HG02678 (cell line): Measurements from ENCODE around the gene ITK.
"Not testable (repeated sequence)": the region's sequence is repeated elsewhere in the genome, so short reads cannot be mapped to it uniquely, and the experiment has no call there.

Experiments
- ATAC-seq: cut with Tn5 transposase; IDR thresholded peaks from one replicate; pipeline ENCODE4 v1.9.1; 2021; ENCODE audit warnings: mild to moderate bottlenecking, moderate library complexity; ENCODE audit not compliant: unreplicated experiment

Gene ITK

GRCh38 chr5:157167214-157167621 is 13.4 kb upstream of the ITK start:
- no peak for ATAC-seq

DNA sequence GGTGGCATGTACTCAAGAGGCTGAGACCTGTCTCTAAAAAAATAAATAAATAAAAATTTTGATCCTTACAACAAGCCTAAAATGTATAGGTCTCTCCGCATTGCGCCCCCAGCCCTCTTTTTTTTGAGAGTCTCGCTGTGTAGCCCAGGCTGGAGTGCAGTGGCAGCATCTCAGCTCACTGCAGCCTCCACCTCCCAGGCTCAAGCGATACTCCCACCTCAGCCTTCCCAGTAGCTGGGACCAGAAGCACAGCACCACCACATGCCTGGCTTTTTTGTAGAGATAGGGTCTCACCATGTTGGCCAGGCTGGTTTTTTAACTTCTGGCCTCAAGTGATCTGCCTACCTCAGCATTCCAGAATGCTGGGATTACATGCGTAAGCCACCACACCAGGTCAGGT is 12.4 kb upstream of the ITK start:
- no peak for ATAC-seq

DNA sequence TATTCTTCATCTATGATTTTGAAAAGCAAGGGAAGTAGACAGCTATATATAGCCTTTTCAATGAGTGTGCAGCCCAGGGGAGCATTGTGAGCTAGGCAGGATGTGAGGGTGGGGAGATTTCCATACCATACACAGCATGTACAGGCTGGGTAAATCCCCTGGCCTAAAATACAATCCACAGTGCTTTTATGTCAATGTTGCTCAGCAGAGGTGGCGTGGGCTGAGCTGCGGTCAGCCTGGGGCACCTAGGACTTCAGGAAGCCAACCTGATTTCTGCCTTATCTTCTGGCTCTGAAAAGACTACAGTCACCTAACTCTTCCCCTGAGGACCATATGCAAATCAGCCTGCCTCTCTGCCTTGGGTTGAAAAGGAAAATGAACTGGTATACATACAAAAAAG is 8.2 kb upstream of the ITK start:
- peak; percentile 99 for ATAC-seq

- no peak for ATAC-seq
Measured at GRCh38 chr5:157175071-157175612, 5.5 kb upstream of the ITK start.

GRCh38 chr5:157177953-157178352 is 2.7 kb upstream of the ITK start:
- no peak for ATAC-seq

DNA sequence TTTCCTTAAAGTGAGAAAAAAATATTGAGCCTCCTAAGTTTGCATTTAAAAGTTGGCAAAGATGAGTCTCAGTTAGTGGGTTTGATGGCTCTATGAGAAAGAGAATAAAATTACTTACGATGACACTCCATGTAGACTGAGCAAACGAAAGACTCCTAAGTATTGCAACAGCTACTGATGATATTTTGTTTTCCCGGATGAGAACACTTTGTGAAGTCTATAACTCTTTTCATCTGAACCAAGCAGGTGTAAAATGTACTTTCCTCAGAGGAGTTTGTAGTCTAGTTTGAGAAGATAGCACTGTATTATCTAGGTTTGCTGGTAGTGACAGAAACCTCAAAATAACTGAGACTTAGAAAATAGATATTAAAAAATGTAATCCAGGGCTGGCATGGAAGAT is 1.7 kb upstream of the ITK start:
- ATAC-seq: no peak

GRCh38 chr5:157182143-157182757 is 1.6 kb downstream of the ITK start:
- ATAC-seq: no peak

DNA sequence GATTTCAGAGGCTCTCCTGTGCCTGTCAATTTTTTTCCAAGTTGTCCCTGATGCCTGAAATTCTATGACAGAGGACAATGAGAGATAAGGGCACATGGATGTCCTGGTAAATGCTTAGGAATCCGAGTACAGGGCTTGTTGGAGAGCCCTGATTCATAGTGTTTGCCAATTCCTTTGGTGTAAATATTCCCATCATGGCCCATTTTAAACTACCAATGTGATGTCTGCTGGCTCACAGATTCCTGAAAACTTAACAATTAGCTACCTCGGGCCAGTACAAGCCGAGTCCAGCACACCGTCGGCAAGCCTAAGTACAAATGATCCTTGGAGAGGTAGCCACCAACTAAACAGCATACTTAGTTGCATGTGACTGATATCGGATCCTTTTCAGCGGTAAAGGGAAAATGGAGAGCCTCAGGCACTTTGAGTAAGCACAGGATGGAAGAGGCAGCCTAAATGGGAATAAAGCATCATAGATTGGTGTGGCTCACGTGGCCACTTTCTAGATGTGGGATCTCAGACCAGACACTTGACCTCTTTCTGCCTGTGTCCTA is 3.6 kb downstream of the ITK start:
- no peak for ATAC-seq

DNA sequence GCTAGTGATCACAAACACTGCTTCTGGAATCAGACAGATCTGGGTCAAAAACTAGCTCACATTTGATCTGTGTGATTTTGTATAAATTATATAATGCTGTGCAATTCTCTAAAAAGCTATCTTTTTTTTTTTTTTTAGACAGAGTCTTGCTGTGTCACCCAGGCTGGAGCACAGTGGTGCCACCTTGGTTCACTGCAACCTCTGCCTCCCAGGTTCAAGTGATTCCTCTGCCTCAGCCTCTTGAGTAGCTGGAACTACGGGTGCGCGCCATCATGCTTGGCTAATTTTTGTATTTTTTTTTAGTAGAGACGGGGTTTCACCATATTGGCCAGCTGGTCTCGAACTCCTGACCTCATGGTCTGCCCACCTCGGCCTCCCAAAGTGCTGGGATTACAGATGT is 4.5 kb downstream of the ITK start:
- not testable (repeated sequence) for ATAC-seq

DNA sequence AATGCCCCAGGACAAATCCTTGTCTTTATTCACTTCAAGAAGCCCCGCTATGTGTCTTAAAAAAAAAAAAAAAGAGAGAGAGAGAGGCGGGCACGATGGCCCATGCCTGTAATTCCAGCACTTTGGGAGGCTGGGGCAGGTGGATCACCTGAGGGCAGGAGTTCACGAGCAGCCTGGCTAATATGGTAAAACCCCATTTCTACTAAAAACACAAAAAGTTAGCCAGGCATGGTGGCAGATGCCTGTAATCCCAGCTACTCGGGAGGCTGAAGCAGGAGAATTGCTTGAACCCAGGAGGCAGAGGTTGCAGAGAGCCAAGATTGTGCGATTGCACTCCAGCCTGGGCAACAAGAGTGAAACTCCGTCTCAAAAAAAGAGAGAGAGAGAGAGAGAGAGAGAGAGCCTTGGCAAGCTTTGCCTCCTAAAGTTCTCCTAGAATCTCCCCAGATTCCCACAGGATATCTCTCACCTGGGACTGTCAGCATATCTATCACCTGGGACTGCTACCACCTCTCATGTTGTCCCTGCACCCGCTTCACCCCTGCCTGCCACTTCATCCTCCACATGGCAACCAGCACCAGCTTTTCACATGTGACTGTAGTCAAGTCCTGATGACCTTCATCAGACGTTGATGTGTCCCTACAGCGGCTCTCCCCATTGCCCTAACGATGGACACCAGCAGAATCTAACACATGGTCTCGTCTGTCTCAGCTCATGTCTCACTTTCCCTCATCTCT is 5.8 kb downstream of the ITK start:
- no peak for ATAC-seq

DNA sequence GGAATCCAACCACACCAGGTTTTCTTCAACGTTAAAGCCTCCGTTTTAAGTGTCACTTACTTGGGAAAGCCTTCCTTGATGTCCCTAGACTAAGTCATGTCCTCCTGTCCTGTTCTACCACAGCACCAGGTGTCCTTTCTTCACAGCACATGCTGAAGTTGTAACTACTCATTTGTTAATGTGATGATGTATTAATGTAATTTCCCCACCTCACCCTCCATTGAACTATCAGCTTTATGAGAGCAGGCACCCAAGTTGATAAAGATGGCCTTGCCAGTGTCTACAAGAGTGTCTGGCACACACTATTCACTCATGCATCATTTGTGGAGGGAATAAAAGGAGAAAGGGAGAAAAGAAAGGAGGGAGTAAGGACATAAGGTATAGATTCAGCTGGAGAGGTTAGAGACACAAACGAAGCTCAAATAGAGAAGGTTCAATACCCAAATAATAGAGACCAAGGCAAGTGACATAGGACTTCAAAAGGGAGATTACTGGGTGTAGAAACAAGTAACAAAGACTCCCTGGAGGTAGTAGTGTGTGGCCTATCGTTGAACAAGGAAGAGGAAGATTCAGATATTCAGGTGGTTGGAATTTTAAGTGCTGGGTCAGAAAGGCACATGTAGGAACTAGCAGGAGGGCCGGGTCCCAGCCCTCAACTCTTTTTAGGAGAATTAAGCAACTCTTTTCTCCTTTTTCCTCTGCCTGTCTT is 6.6 kb downstream of the ITK start:
- no peak for ATAC-seq

DNA sequence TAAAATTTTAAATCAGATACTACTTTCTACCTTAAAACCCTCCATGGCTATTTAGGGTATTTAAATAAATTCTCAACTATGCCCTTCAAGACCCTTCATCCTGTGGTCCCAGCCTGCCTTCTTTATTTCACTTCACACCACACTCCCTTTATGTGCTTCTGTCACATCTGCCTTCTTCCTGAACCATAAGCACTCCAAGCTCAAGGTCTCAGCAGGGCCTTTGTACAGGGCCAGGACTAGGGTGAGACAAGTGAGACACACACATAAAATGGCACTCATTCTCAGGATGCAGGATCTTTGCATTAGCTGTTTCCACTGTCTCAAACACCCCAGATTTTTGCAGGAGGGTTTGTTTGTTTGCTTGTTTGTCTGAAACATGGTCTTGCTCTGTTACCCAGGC is 7.6 kb downstream of the ITK start:
- ATAC-seq: no peak

DNA sequence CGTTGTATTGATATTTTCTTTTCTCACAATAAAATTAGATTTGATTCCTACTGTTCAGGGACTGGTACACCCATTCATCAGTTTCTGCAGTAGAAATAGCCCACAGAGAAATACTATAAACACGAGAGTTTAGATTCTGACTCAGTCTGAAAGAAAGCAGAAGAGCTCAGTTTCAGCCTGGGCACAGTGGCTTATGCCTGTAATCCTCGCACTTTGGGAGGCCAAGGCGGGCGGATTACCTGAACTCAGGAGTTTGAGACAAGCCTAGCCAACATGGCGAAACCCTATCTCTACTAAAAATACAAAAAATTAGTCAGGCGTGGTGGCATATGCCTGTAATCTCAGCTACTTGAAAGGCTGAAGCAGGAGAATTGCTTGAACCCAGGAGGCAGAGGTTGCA is 8.6 kb downstream of the ITK start:
- peak; percentile 76 for ATAC-seq

GRCh38 chr5:157193699-157194424 is 13.2 kb downstream of the ITK start:
- ATAC-seq: no peak

GRCh38 chr5:157196045-157196444 is 15.4 kb downstream of the ITK start:
- peak; percentile 47 for ATAC-seq

- no peak for ATAC-seq
Measured at GRCh38 chr5:157197086-157197485, 16.4 kb downstream of the ITK start.

DNA sequence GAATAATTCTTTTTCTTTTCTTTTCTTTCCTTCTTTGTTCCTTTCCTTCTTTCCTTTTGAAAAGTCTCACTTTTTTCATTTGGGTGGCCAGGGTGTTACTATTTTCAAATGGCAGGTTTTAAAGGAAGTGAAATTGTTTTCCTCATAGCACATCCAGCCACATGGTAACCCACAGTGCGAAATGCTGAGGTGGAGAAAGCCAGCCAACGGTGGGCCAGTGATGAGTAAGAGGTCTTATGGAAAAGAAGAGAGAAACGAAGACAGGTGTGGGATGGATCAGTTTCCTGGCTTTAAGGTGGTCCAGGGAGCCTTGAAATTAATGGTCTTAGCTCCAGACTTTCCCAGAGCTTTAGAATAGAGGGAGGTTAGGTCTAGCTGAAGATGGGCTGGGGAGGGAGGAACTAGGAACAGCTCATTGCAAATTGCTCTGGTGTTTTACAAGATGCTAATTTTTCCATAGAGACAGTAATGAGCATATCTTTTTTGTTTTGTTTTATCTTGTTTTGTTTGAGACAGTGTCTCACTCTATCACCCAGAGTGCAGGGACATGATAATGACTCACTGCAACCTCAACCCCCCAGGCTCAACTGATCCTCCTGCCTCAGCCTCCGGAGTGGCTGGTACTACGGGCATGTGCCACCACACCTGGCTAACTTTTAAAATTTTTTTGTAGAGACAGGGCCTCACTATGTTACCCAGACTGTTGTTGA is 17.8 kb downstream of the ITK start:
- no peak for ATAC-seq

- ATAC-seq: no peak
Measured at GRCh38 chr5:157201857-157202256, 21.2 kb downstream of the ITK start.

- no peak for ATAC-seq
Measured at GRCh38 chr5:157203417-157203816, 22.8 kb downstream of the ITK start.

DNA sequence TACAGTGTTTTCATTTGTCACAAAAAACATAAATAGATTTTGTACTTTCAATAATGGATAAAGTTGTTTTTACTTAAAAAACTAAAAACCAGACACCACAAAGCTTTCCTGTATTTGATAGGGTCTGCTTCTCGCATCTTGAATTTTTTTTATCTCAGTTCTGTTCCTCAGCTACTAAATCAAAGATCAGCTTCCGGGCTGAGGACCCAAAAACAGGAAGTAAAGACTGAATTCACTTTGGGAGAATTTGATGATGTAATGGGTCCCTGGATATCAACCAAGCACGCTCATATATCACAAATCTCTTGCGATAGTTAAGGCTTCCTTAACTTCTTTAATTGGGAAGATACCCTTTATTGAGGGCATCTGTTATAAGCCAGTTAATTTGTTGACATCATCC is 24.1 kb downstream of the ITK start:
- no peak for ATAC-seq
